ENCODE results near the gene NR1H4. TPM values are rescaled to one million over a fixed set of nuclear protein-coding genes. Genes with fewer than 3 reads are reported as not detected.

Gene NR1H4
- polyA plus RNA-seq, 3 donors = not detected

GRCh38 chr12:100463661-100464060 is 10.0 kb upstream of the NR1H4 start:
- no peak overlapping the region for H3K4me3 Mint-ChIP-seq
- H3K27ac Mint-ChIP-seq = no peak overlapping the region
- no peak for DNase-seq
- no peak for TF ChIP-seq CTCF (IDR thresholded peaks at IDR 0.05)
- Histone ChIP-seq H3K36me3 (replicated peaks in 1 of 2; ENCODE audit: control insufficient read depth in 1 of 2, insufficient read depth in 2 of 2, low read length in 2 of 2) (no peaks in the 10 kb centered on the region), H3K27ac (ENCODE audit: low read depth in 1 of 2, low read length in 2 of 2) (no peak overlapping the region), H3K79me2 (ENCODE audit: insufficient read depth, low read length) (no peaks in the 10 kb centered on the region), H3K4me1 (ENCODE audit: control insufficient read depth in 1 of 2, insufficient read depth in 2 of 2, low read length in 2 of 2) (no peaks in the 10 kb centered on the region), H3K4me3 (replicated peaks in 1 of 3; ENCODE audit: low read depth in 2 of 3, low read length in 3 of 3) (no peak overlapping the region), H4K20me1 (ENCODE audit: insufficient read depth, low read length) (no peaks in the 10 kb centered on the region), H3K9me3 (replicated peaks in 1 of 2; ENCODE audit: control insufficient read depth in 1 of 2, insufficient read depth in 1 of 2, low read length in 2 of 2) (no peaks in the 10 kb centered on the region), H3K9ac (ENCODE audit: insufficient read depth, low read length, poor library complexity, severe bottlenecking) (no peak overlapping the region), H2AFZ (ENCODE audit: insufficient read depth, low read depth, low read length, poor library complexity, severe bottlenecking) (no peak overlapping the region), H3K4me2 (replicated peaks; ENCODE audit: extremely low read depth, low read length, poor library complexity, severe bottlenecking) (no peak overlapping the region), H3K27me3 (ENCODE audit: control insufficient read depth in 2 of 2, insufficient read depth in 2 of 2, low read length in 2 of 2) (no peaks in the 10 kb centered on the region)
- intact Hi-C loops (cut with micrococcal nuclease) = no loop called here
- H3K9me3 Mint-ChIP-seq = peaks cover 0 to 3% (median 0%) of the 10 kb centered on the region in 7 donors
- H3K27me3 Mint-ChIP-seq (ENCODE audit: low read depth in 3 of 3) = peaks cover 2 to 4% (median 3%) of the 10 kb centered on the region in 3 donors
- no peaks in the 10 kb centered on the region for H3K4me1 Mint-ChIP-seq
- 71% methylated on average over 1 of the region's 1 CpG for WGBS (ENCODE audit: insufficient coverage)
- H3K36me3 Mint-ChIP-seq = no peaks in the 10 kb centered on the region

GRCh38 chr12:100464529-100464928 is 9.1 kb upstream of the NR1H4 start:
- no peak for DNase-seq
- H3K36me3 Mint-ChIP-seq = no peaks in the 10 kb centered on the region
- intact Hi-C loops (cut with micrococcal nuclease) = no loop called here
- Histone ChIP-seq H3K27ac (ENCODE audit: low read depth in 1 of 2, low read length in 2 of 2) (no peak overlapping the region), H3K9ac (ENCODE audit: insufficient read depth, low read length, poor library complexity, severe bottlenecking) (no peak overlapping the region), H3K4me1 (ENCODE audit: control insufficient read depth in 1 of 2, insufficient read depth in 2 of 2, low read length in 2 of 2) (no peaks in the 10 kb centered on the region), H2AFZ (ENCODE audit: insufficient read depth, low read depth, low read length, poor library complexity, severe bottlenecking) (no peak overlapping the region), H3K9me3 (replicated peaks in 1 of 2; ENCODE audit: control insufficient read depth in 1 of 2, insufficient read depth in 1 of 2, low read length in 2 of 2) (no peaks in the 10 kb centered on the region), H3K36me3 (replicated peaks in 1 of 2; ENCODE audit: control insufficient read depth in 1 of 2, insufficient read depth in 2 of 2, low read length in 2 of 2) (no peaks in the 10 kb centered on the region), H3K4me2 (replicated peaks; ENCODE audit: extremely low read depth, low read length, poor library complexity, severe bottlenecking) (no peak overlapping the region), H4K20me1 (ENCODE audit: insufficient read depth, low read length) (no peaks in the 10 kb centered on the region), H3K27me3 (ENCODE audit: control insufficient read depth in 2 of 2, insufficient read depth in 2 of 2, low read length in 2 of 2) (no peaks in the 10 kb centered on the region), H3K4me3 (replicated peaks in 1 of 3; ENCODE audit: low read depth in 2 of 3, low read length in 3 of 3) (no peak overlapping the region), H3K79me2 (ENCODE audit: insufficient read depth, low read length) (no peaks in the 10 kb centered on the region)
- no peaks in the 10 kb centered on the region for H3K4me1 Mint-ChIP-seq
- peaks cover 2 to 4% (median 3%) of the 10 kb centered on the region in 3 donors for H3K27me3 Mint-ChIP-seq (ENCODE audit: low read depth in 3 of 3)
- no peak overlapping the region for H3K4me3 Mint-ChIP-seq
- TF ChIP-seq CTCF (IDR thresholded peaks at IDR 0.05) = no peak
- WGBS (ENCODE audit: insufficient coverage) = no CpG with 5 or more reads among the region's 1 CpG
- H3K9me3 Mint-ChIP-seq = peaks cover 0 to 3% (median 0%) of the 10 kb centered on the region in 7 donors
- H3K27ac Mint-ChIP-seq = no peak overlapping the region
